Spleen (tissue), 11 donors: ENCODE measurements around the gene OMP. TPM values are rescaled to one million over a fixed set of nuclear protein-coding genes. Genes with fewer than 3 reads are reported as not detected.

Experiments used
- DNase-seq: peaks from one replicate; pipeline ENCODE4 v3.0.0-alpha.2; 2020
- H3K27ac ChIP-seq, 8 donors: fragments of 200-600 bp; sonication (generic) in 7 of 8; 1 replicate in 4 of 8; 2 replicates in 4 of 8; pipeline versions ENCODE4 v1.5.0 to v1.8.0; 2016 to 2021; ENCODE audit warnings: inconsistent platforms in 4 of 8, mild to moderate bottlenecking in 4 of 8, moderate library complexity in 1 of 8
- H3K27me3 ChIP-seq, 7 donors: fragments of 200-600 bp; sonication (generic) in 6 of 7; replicated peaks in 1 of 7; 1 replicate in 4 of 7; 2 replicates in 3 of 7; pipeline versions ENCODE4 v1.5.0 to v1.8.0; 2016 to 2021; ENCODE audit warnings: inconsistent platforms in 3 of 7, mild to moderate bottlenecking in 1 of 7
- H3K36me3 ChIP-seq, 6 donors: fragments of 200-600 bp; sonication (generic) in 5 of 6; 1 replicate in 4 of 6; 2 replicates in 2 of 6; pipeline versions ENCODE4 v1.5.0 to v1.8.0; 2016 to 2021; ENCODE audit warnings: inconsistent platforms in 2 of 6
- H3K4me1 ChIP-seq, 6 donors: fragments of 200-600 bp; sonication (generic) in 5 of 6; 1 replicate in 3 of 6; 2 replicates in 3 of 6; pipeline versions ENCODE4 v1.5.0 to v1.8.0; 2016 to 2021; ENCODE audit warnings: inconsistent platforms in 3 of 6
- H3K4me3 ChIP-seq, 8 donors: fragments of 200-600 bp; sonication (generic) in 7 of 8; 1 replicate in 4 of 8; 2 replicates in 4 of 8; pipeline versions ENCODE4 v1.5.0 to v1.8.0; 2016 to 2021; ENCODE audit warnings: inconsistent platforms in 4 of 8, mild to moderate bottlenecking in 4 of 8, moderate library complexity in 2 of 8
- H3K9me3 ChIP-seq, 8 donors: fragments of 200-600 bp; sonication (generic) in 7 of 8; 1 replicate in 4 of 8; 2 replicates in 4 of 8; pipeline versions ENCODE4 v1.5.0 to v1.8.0; 2016 to 2021; ENCODE audit warnings: inconsistent platforms in 4 of 8
- CTCF ChIP-seq, 11 experiments: fragments of 200-600 bp in 7 of 11; fragments of 450-650 bp in 4 of 11; sonication (generic) in 4 of 11; IDR thresholded peaks in 8 of 11; conservative IDR thresholded peaks in 3 of 11; 1 replicate in 7 of 11; 2 replicates in 4 of 11; pipeline versions ENCODE4 v1.4.0 to v1.8.0; 2016 to 2021; ENCODE audit warnings: antibody characterized with exemption in 11 of 11, inconsistent platforms in 4 of 11, mild to moderate bottlenecking in 1 of 11
- POLR2A ChIP-seq, 3 donors: fragments of 450-650 bp; IDR thresholded peaks; one replicate each; pipeline ENCODE4 v1.5.1; 2017; ENCODE audit warnings: antibody characterized with exemption in 3 of 3, mild to moderate bottlenecking in 1 of 3
- POLR2AphosphoS5 ChIP-seq, 3 donors: sonication (generic); formaldehyde crosslinking; IDR thresholded peaks; one replicate each; pipeline ENCODE4 v1.5.1; 2017; ENCODE audit warnings: antibody characterized with exemption in 3 of 3
- WGBS, 5 donors: extraction: QIAGEN DNeasy Blood & Tissue Kit in 3 of 5; methylation state at CpG; one replicate each; pipeline versions ENCODE4 v1.1.5 to v1.1.7; 2013 to 2018; 5-methylcytosine and 5-hydroxymethylcytosine counted together
- intact Hi-C: fragments of 100-400 bp; cut with DNase I; formaldehyde crosslinking; loops from one replicate; pipeline ENCODE4 v1.15.0; 2023; ENCODE audit warnings: low total_unique reads
- polyA plus RNA-seq, 3 donors: library from polyadenylated mRNA; stranded (reverse); fragments of 200-250 nt; gene quantifications; one replicate each; pipeline ENCODE4 v1.2.1, GENCODE V29; 2013
- total RNA-seq, 7 donors: library from RNA; depleted of rRNA in 3 of 7; stranded (reverse); fragments of >200 nt in 3 of 7; fragmentation: NEBNext Ultra II Directional in 4 of 7; extraction: Animal tissue kit (Norgen Biotek cat#: 25700) in 4 of 7; gene quantifications; one replicate each; pipeline versions ENCODE4 v1.1.0 to v1.2.1, GENCODE V29; 2016 to 2021
- donor health status: healthy with polysubstance abuse.
- donor health status: DM: no; HTN: no; CAD: no; lungs with moderate emphysema.
- donor health status: DM: no; HTN: no; CAD: no.
- donor health status: Bipolar disorder and iron deficiency.
- donor health status: healthy.
- donor health status: DM: no; HTN: no; CAD: no.
- donor health status: DM: yes; HTN: yes; CAD: no.

OMP gene
- total and polyA plus RNA-seq, 10 donors, result 0.51 to 0.64 TPM; not detected in 8

GRCh38 chr11:77115956-77116355, 13.3 kb downstream of the OMP start:
- TF ChIP-seq CTCF (IDR thresholded peaks at IDR 0.05 in 8 of 11, conservative IDR thresholded peaks at IDR 0.05 in 3 of 11) (no peak), POLR2A (IDR thresholded peaks at IDR 0.05) (no peak), POLR2AphosphoS5 (IDR thresholded peaks at IDR 0.05) (no peak)
- intact Hi-C loops, result no loop called here
- Histone ChIP-seq H3K36me3 (peaks cover 0 to 10% (median 0%) of the 10 kb centered on the region in 6 donors), H3K9me3 (no peaks in the 10 kb centered on the region), H3K27ac (no peak overlapping the region), H3K4me3 (no peak overlapping the region), H3K27me3 (no peaks in the 10 kb centered on the region), H3K4me1 (no peaks in the 10 kb centered on the region)
- no peak for DNase-seq
- 89 to 93% (median 91%) methylated on average over 15 of the region's 15 CpGs for WGBS, 5 donors

GRCh38 chr11:77117492-77117891, 14.9 kb downstream of the OMP start:
- H3K27me3 ChIP-seq, result no peaks in the 10 kb centered on the region
- DNase-seq, result no peak
- no peak overlapping the region for H3K27ac ChIP-seq
- intact Hi-C loops, result no loop called here
- H3K4me3 ChIP-seq, result no peak overlapping the region
- no peaks in the 10 kb centered on the region for H3K9me3 ChIP-seq
- H3K4me1 ChIP-seq, result no peaks in the 10 kb centered on the region
- 84 to 91% (median 89%) methylated on average over 7 of the region's 7 CpGs for WGBS, 5 donors
- no peak for TF ChIP-seq CTCF (IDR thresholded peaks at IDR 0.05 in 8 of 11, conservative IDR thresholded peaks at IDR 0.05 in 3 of 11)
- no peak for TF ChIP-seq POLR2A (IDR thresholded peaks at IDR 0.05)
- TF ChIP-seq POLR2AphosphoS5 (IDR thresholded peaks at IDR 0.05), result no peak
- peaks cover 0 to 26% (median 0%) of the 10 kb centered on the region in 6 donors for H3K36me3 ChIP-seq

- no peak overlapping the region for H3K4me3 ChIP-seq
- TF ChIP-seq CTCF (IDR thresholded peaks at IDR 0.05 in 8 of 11, conservative IDR thresholded peaks at IDR 0.05 in 3 of 11) (no peak), POLR2AphosphoS5 (IDR thresholded peaks at IDR 0.05) (no peak), POLR2A (IDR thresholded peaks at IDR 0.05) (no peak)
- no peaks in the 10 kb centered on the region for H3K4me1 ChIP-seq
- 90 to 95% (median 94%) methylated on average over 2 to 17 of the region's 17 CpGs for WGBS, 5 donors
- no peak for DNase-seq
- intact Hi-C loops, result no loop called here
- no peaks in the 10 kb centered on the region for H3K9me3 ChIP-seq
- H3K27me3 ChIP-seq, result no peaks in the 10 kb centered on the region
- H3K36me3 ChIP-seq, result peaks cover 0 to 32% (median 0%) of the 10 kb centered on the region in 6 donors
- no peak overlapping the region for H3K27ac ChIP-seq
Observed at GRCh38 chr11:77118086-77118485, 15.4 kb downstream of the OMP start.

DNA sequence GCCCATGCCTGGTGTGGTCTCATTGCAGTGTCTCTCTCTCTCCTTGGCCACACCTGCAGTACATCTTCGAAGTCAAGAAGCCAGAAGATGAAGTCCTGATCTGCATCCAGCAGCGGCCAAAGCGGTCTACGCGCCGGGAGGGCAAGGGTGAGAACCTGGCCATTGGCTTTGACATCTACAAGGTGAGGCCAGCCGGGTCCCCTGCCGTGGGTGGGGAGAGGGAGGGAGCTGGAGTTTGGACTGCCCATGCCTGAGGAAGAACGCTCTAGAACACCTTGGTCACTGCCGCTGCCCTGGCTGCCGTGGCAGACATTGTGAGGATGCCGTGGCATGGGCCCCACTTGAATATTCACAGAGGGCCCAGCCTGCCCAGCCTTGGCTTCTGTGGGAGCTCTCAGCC, 16.3 kb downstream of the OMP start:
- Histone ChIP-seq H3K4me1 (no peaks in the 10 kb centered on the region), H3K27me3 (no peaks in the 10 kb centered on the region), H3K27ac (no peak overlapping the region), H3K9me3 (no peaks in the 10 kb centered on the region), H3K4me3 (no peak overlapping the region), H3K36me3 (peaks cover 0 to 40% (median 3%) of the 10 kb centered on the region in 6 donors)
- TF ChIP-seq POLR2A (IDR thresholded peaks at IDR 0.05) (no peak), CTCF (IDR thresholded peaks at IDR 0.05 in 8 of 11, conservative IDR thresholded peaks at IDR 0.05 in 3 of 11) (no peak), POLR2AphosphoS5 (IDR thresholded peaks at IDR 0.05) (no peak)
- 92 to 95% (median 94%) methylated on average over 8 to 12 of the region's 12 CpGs for WGBS, 5 donors
- DNase-seq, result no peak
- intact Hi-C loops, result no loop called here
